CD8-positive, alpha-beta memory T cell (primary cell): ENCODE measurements around the gene CERT1. TPM values are rescaled to one million over a fixed set of nuclear protein-coding genes. Genes with fewer than 3 reads are reported as not detected.
A peak's percentile ranks its signal among the peaks of the same experiment; 100 is the strongest.

Source experiments
- CTCF ChIA-PET: fragments of 350-600 bp; sonication (Branson Sonifier 250); formaldehyde crosslinking; loops from one replicate; lab custom pipeline; 2021; ENCODE audit warnings: antibody characterized with exemption; lab: Charles Lee
- POLR2A ChIA-PET: fragments of 350-600 bp; sonication (Branson Sonifier 250); formaldehyde crosslinking; loops from one replicate; lab custom pipeline; 2021; ENCODE audit warnings: antibody characterized with exemption; lab: Charles Lee
- DNase-seq, 5 donors: peaks; one replicate each; pipeline versions ENCODE4 v3.0.0 to v3.0.0-alpha.2; 2020 to 2022; ENCODE audit warnings: mixed read lengths in 1 of 5
- H3K27ac ChIP-seq: one replicate; pipeline ENCODE4 v1.7.0; 2013; ENCODE audit warnings: low read depth, mild to moderate bottlenecking, low read length, moderate library complexity
- H3K27me3 ChIP-seq: 2 replicates; pipeline ENCODE4 v1.7.0; 2013; ENCODE audit warnings: low read length, mild to moderate bottlenecking; ENCODE audit not compliant: insufficient read depth, poor library complexity, severe bottlenecking
- H3K36me3 ChIP-seq: 2 replicates; pipeline ENCODE4 v1.7.0; 2013; ENCODE audit warnings: mild to moderate bottlenecking, low read length, moderate library complexity; ENCODE audit not compliant: insufficient read depth
- H3K4me1 ChIP-seq: 2 replicates; pipeline ENCODE4 v1.7.0; 2013; ENCODE audit warnings: mild to moderate bottlenecking, low read length, moderate library complexity; ENCODE audit not compliant: insufficient read depth
- H3K4me3 ChIP-seq: 2 replicates; pipeline ENCODE4 v1.7.0; 2013; ENCODE audit warnings: mild to moderate bottlenecking, low read length
- H3K9me3 ChIP-seq: 2 replicates; pipeline ENCODE4 v1.7.0; 2013; ENCODE audit warnings: mild to moderate bottlenecking, low read length
- H3K27ac Mint-ChIP-seq, 8 donors: one replicate each; pipeline ENCODE4 v1.8.0; 2020 to 2021; ENCODE audit warnings: mixed read lengths in 8 of 8, mild to moderate bottlenecking in 6 of 8, inconsistent platforms in 3 of 8, moderate library complexity in 3 of 8
- H3K27me3 Mint-ChIP-seq, 2 donors: one replicate each; pipeline ENCODE4 v1.8.0; 2020 to 2021; ENCODE audit warnings: mixed read lengths in 2 of 2, mild to moderate bottlenecking in 1 of 2, moderate library complexity in 1 of 2
- H3K36me3 Mint-ChIP-seq, 3 donors: one replicate each; pipeline ENCODE4 v1.8.0; 2020 to 2021; ENCODE audit warnings: mixed read lengths in 3 of 3, inconsistent platforms in 1 of 3, mild to moderate bottlenecking in 1 of 3
- H3K4me1 Mint-ChIP-seq, 3 donors: one replicate each; pipeline ENCODE4 v1.8.0; 2020 to 2021; ENCODE audit warnings: mixed read lengths in 3 of 3, inconsistent platforms in 1 of 3, mild to moderate bottlenecking in 1 of 3
- H3K4me3 Mint-ChIP-seq, 7 donors: one replicate each; pipeline ENCODE4 v1.8.0; 2020 to 2021; ENCODE audit warnings: mixed read lengths in 7 of 7, mild to moderate bottlenecking in 6 of 7, moderate library complexity in 4 of 7, inconsistent platforms in 2 of 7
- H3K9me3 Mint-ChIP-seq, 5 donors: one replicate each; pipeline ENCODE4 v1.8.0; 2020 to 2022; ENCODE audit warnings: mixed read lengths in 5 of 5, mild to moderate bottlenecking in 3 of 5, moderate library complexity in 2 of 5, inconsistent platforms in 1 of 5
- polyA plus RNA-seq: library from polyadenylated mRNA; unstranded; fragments of 300-500 nt; fragmentation: Illumina TruSeq; gene quantifications from one replicate; pipeline ENCODE4 v1.2.3, GENCODE V29; 2021
- total RNA-seq, 2 experiments: library from RNA; stranded (reverse); gene quantifications; one replicate each; pipeline ENCODE4 v1.2.3, GENCODE V29; 2021

Gene CERT1
- total and polyA plus RNA-seq, 3 experiments from 2014 or later: 18.5 to 35.4 (median 35.0) TPM

GRCh38 chr5:75460942-75461610 lies 50.4 kb downstream of the CERT1 start:
- Histone ChIP-seq H3K27me3 (no peaks in the 10 kb centered on the region), H3K36me3 (no peaks in the 10 kb centered on the region), H3K9me3 (no peaks in the 10 kb centered on the region), H3K27ac (no peak overlapping the region), H3K4me3 (no peak overlapping the region), H3K4me1 (peaks cover under 1% of the 10 kb centered on the region)
- ChIA-PET CTCF (no interaction called here), POLR2A (no interaction called here)
- no peak for DNase-seq
- no peaks in the 10 kb centered on the region for H3K9me3 Mint-ChIP-seq
- H3K36me3 Mint-ChIP-seq: peaks cover 17 to 28% (median 20%) of the 10 kb centered on the region in 3 donors
- H3K27ac Mint-ChIP-seq: no peak overlapping the region
- H3K4me1 Mint-ChIP-seq: peaks cover 37 to 63% (median 53%) of the 10 kb centered on the region in 3 donors
- H3K4me3 Mint-ChIP-seq: no peak overlapping the region
- no peaks in the 10 kb centered on the region for H3K27me3 Mint-ChIP-seq

- Mint-ChIP-seq H3K27ac (no peak overlapping the region), H3K4me1 (peaks cover 35 to 58% (median 47%) of the 10 kb centered on the region in 3 donors), H3K4me3 (no peak overlapping the region), H3K9me3 (no peaks in the 10 kb centered on the region), H3K27me3 (no peaks in the 10 kb centered on the region), H3K36me3 (peaks cover 17 to 33% (median 26%) of the 10 kb centered on the region in 3 donors)
- Histone ChIP-seq H3K4me1 (no peaks in the 10 kb centered on the region), H3K9me3 (no peaks in the 10 kb centered on the region), H3K4me3 (no peak overlapping the region), H3K27me3 (no peaks in the 10 kb centered on the region), H3K27ac (no peak overlapping the region), H3K36me3 (no peaks in the 10 kb centered on the region)
- ChIA-PET CTCF (no interaction called here), POLR2A (no interaction called here)
- DNase-seq: no peak
Measured at GRCh38 chr5:75460532-75460931, 50.9 kb downstream of the CERT1 start.

GRCh38 chr5:75457691-75458090 lies 53.7 kb downstream of the CERT1 start:
- Mint-ChIP-seq H3K4me3 (no peak overlapping the region), H3K27ac (no peak overlapping the region), H3K27me3 (no peaks in the 10 kb centered on the region), H3K36me3 (peaks cover 23 to 53% (median 31%) of the 10 kb centered on the region in 3 donors), H3K4me1 (peaks cover 17 to 38% (median 24%) of the 10 kb centered on the region in 3 donors), H3K9me3 (no peaks in the 10 kb centered on the region)
- Histone ChIP-seq H3K9me3 (no peaks in the 10 kb centered on the region), H3K4me1 (no peaks in the 10 kb centered on the region), H3K4me3 (no peak overlapping the region), H3K27me3 (no peaks in the 10 kb centered on the region), H3K36me3 (no peaks in the 10 kb centered on the region), H3K27ac (no peak overlapping the region)
- DNase-seq: no peak
- POLR2A ChIA-PET: no interaction called here
- CTCF ChIA-PET: interaction anchor here (1.0 kb wide), 1 partner anchor 34 kb away, joined by 3 read pairs; no protein-coding TSS in a partner anchor

- H3K9me3 ChIP-seq: no peaks in the 10 kb centered on the region
- ChIA-PET CTCF (interaction anchor here (1.0 kb wide), 1 partner anchor 35 kb away, joined by 3 read pairs; no protein-coding TSS in a partner anchor), POLR2A (no interaction called here)
- no peaks in the 10 kb centered on the region for H3K4me1 ChIP-seq
- H3K4me3 Mint-ChIP-seq: peak overlapping the region in 1 of 7 donors; percentile 23
- no peaks in the 10 kb centered on the region for H3K9me3 Mint-ChIP-seq
- H3K36me3 ChIP-seq: no peaks in the 10 kb centered on the region
- peaks cover 14 to 35% (median 21%) of the 10 kb centered on the region in 3 donors for H3K4me1 Mint-ChIP-seq
- H3K27ac Mint-ChIP-seq: no peak overlapping the region
- peaks cover 21 to 51% (median 28%) of the 10 kb centered on the region in 3 donors for H3K36me3 Mint-ChIP-seq
- no peak for DNase-seq
- no peaks in the 10 kb centered on the region for H3K27me3 Mint-ChIP-seq
- no peak overlapping the region for H3K27ac ChIP-seq
- no peaks in the 10 kb centered on the region for H3K27me3 ChIP-seq
- H3K4me3 ChIP-seq: no peak overlapping the region
Measured at GRCh38 chr5:75457161-75457560, 54.3 kb downstream of the CERT1 start.

- POLR2A ChIA-PET: no interaction called here
- CTCF ChIA-PET: no interaction called here
- peaks cover 4 to 12% (median 5%) of the 10 kb centered on the region in 3 donors for H3K4me1 Mint-ChIP-seq
- Histone ChIP-seq H3K4me3 (no peak overlapping the region), H3K4me1 (no peaks in the 10 kb centered on the region), H3K27ac (no peak overlapping the region), H3K36me3 (no peaks in the 10 kb centered on the region), H3K9me3 (peaks cover 16% of the 10 kb centered on the region), H3K27me3 (no peaks in the 10 kb centered on the region)
- no peak overlapping the region for H3K27ac Mint-ChIP-seq
- H3K4me3 Mint-ChIP-seq: peak overlapping the region in 1 of 7 donors; percentile 23
- DNase-seq: no peak
- H3K36me3 Mint-ChIP-seq: peaks cover 25 to 64% (median 62%) of the 10 kb centered on the region in 3 donors
- peaks cover 8 to 18% (median 14%) of the 10 kb centered on the region in 5 donors for H3K9me3 Mint-ChIP-seq
- H3K27me3 Mint-ChIP-seq: no peaks in the 10 kb centered on the region
Measured at GRCh38 chr5:75450069-75450468, 61.4 kb downstream of the CERT1 start.

- Mint-ChIP-seq H3K9me3 (peaks cover 10 to 32% (median 27%) of the 10 kb centered on the region in 5 donors), H3K36me3 (peaks cover 22 to 75% (median 46%) of the 10 kb centered on the region in 3 donors), H3K4me3 (no peak overlapping the region), H3K4me1 (peaks cover 9 to 12% (median 11%) of the 10 kb centered on the region in 3 donors), H3K27ac (no peak overlapping the region), H3K27me3 (no peaks in the 10 kb centered on the region)
- Histone ChIP-seq H3K4me1 (no peaks in the 10 kb centered on the region), H3K4me3 (no peak overlapping the region), H3K27me3 (no peaks in the 10 kb centered on the region), H3K36me3 (no peaks in the 10 kb centered on the region), H3K9me3 (peaks cover 16% of the 10 kb centered on the region), H3K27ac (no peak overlapping the region)
- ChIA-PET CTCF (no interaction called here), POLR2A (no interaction called here)
- no peak for DNase-seq
Measured at GRCh38 chr5:75446068-75446467, 65.4 kb downstream of the CERT1 start.

- POLR2A ChIA-PET: no interaction called here
- Histone ChIP-seq H3K27ac (no peak overlapping the region), H3K4me1 (no peaks in the 10 kb centered on the region), H3K4me3 (no peak overlapping the region), H3K27me3 (no peaks in the 10 kb centered on the region), H3K36me3 (no peaks in the 10 kb centered on the region), H3K9me3 (peaks cover 11% of the 10 kb centered on the region)
- DNase-seq: no peak
- Mint-ChIP-seq H3K27me3 (no peaks in the 10 kb centered on the region), H3K4me3 (no peak overlapping the region), H3K9me3 (peaks cover 8 to 32% (median 19%) of the 10 kb centered on the region in 5 donors), H3K4me1 (peaks cover 13 to 20% (median 18%) of the 10 kb centered on the region in 3 donors), H3K36me3 (peaks cover 10 to 38% (median 19%) of the 10 kb centered on the region in 3 donors), H3K27ac (peak overlapping the region in 1 of 8 donors; percentile 4)
- CTCF ChIA-PET: no interaction called here
Measured at GRCh38 chr5:75441560-75441959, 69.9 kb downstream of the CERT1 start.

GRCh38 chr5:75439276-75439675 lies 72.2 kb downstream of the CERT1 start:
- DNase-seq: no peak
- H3K4me1 Mint-ChIP-seq: peaks cover 16 to 20% (median 18%) of the 10 kb centered on the region in 3 donors
- Histone ChIP-seq H3K27me3 (no peaks in the 10 kb centered on the region), H3K4me1 (no peaks in the 10 kb centered on the region), H3K27ac (no peak overlapping the region), H3K4me3 (no peak overlapping the region), H3K9me3 (no peaks in the 10 kb centered on the region), H3K36me3 (no peaks in the 10 kb centered on the region)
- peaks cover 9 to 32% (median 24%) of the 10 kb centered on the region in 3 donors for H3K36me3 Mint-ChIP-seq
- no peaks in the 10 kb centered on the region for H3K27me3 Mint-ChIP-seq
- no peak overlapping the region for H3K4me3 Mint-ChIP-seq
- H3K27ac Mint-ChIP-seq: peak overlapping the region in 1 of 8 donors; percentile 66
- peaks cover 0 to 24% (median 10%) of the 10 kb centered on the region in 5 donors for H3K9me3 Mint-ChIP-seq
- CTCF ChIA-PET: no interaction called here
- POLR2A ChIA-PET: no interaction called here
